ENCODE data around the gene EIF4G1. TPM values are rescaled to one million over a fixed set of nuclear protein-coding genes. Genes with fewer than 3 reads are reported as not detected.

Gene EIF4G1
- total and polyA plus RNA-seq, 10 of the 15 experiments (the other 5 are each of a cell fraction or from before 2014, with no cell fraction given) = 5.7 to 462 (median 237) TPM

- SMC1A ChIA-PET (ENCODE audit: uncharacterized antibody, unreplicated experiment) = no interaction called here
- no peak overlapping the region for H3K9ac ChIP-seq (ENCODE audit: control insufficient read depth, insufficient read depth, low read length)
- H3K36me3 ChIP-seq (ENCODE audit: control insufficient read depth in 2 of 2, insufficient read depth in 2 of 2, low read length in 1 of 2) = no peaks in the 10 kb centered on the region
- H2AFZ ChIP-seq (ENCODE audit: control insufficient read depth, low read depth, low read length) = no peak overlapping the region
- no peak for DNase-seq (ENCODE audit: low read depth, low spot score)
- no peak overlapping the region for H3K4me3 ChIP-seq
- BruUV-seq (replicated peaks) = no TSS peak
- in situ Hi-C loops (cut with MboI) = no loop called here
- no peak for FAIRE-seq
- H4K20me1 ChIP-seq (ENCODE audit: control insufficient read depth, insufficient read depth) = no peaks in the 10 kb centered on the region
- H3K4me2 ChIP-seq (ENCODE audit: control insufficient read depth, insufficient read depth) = no peak overlapping the region
- H3K9me3 ChIP-seq (replicated peaks; ENCODE audit: control insufficient read depth, insufficient read depth, low read length) = no peaks in the 10 kb centered on the region
- H3K4me1 ChIP-seq (ENCODE audit: control insufficient read depth, insufficient read depth, low read length) = no peaks in the 10 kb centered on the region
- POLR2A ChIA-PET = no interaction called here
- intact Hi-C loops (cut with micrococcal nuclease; ENCODE audit: unreplicated experiment) = no loop called here
- H3K27me3 ChIP-seq (replicated peaks in 1 of 2; ENCODE audit: control insufficient read depth in 2 of 2, insufficient read depth in 2 of 2, low read length in 1 of 2) = peaks cover 17 to 18% of the 10 kb centered on the region in 2 experiments
- CTCF ChIA-PET = no interaction called here
- no peaks in the 10 kb centered on the region for H3K79me2 ChIP-seq (ENCODE audit: control insufficient read depth, insufficient read depth, low read length)
- H3K27ac ChIP-seq (ENCODE audit: control insufficient read depth, insufficient read depth) = no peak overlapping the region
- RAD21 ChIA-PET (ENCODE audit: unreplicated experiment) = no interaction called here
- ATAC-seq = 0 out of 3 replicates have a peak, but pooled peaks have one; percentile 25
- 11% methylated on average over 55 of the region's 55 CpGs for WGBS (ENCODE audit: insufficient coverage, insufficient replicate concordance, low lambda C conversion rate, missing lambda C conversion rate)
- TF ChIP-seq NFIC (IDR thresholded peaks at IDR 0.05; ENCODE audit: low read depth, low read length) (no peak), MTA2 (IDR thresholded peaks at IDR 0.05; ENCODE audit: low read depth) (no peak), E2F4 (IDR thresholded peaks at IDR 0.05; ENCODE audit: low read depth, low read length) (no peak), EZH2 (IDR thresholded peaks at IDR 0.05; ENCODE audit: borderline replicate concordance, control insufficient read depth, low read depth, low read length) (0 out of 2 replicates have a peak, but pooled peaks have one; percentile 3), LARP7 (IDR thresholded peaks at IDR 0.05) (no peak), ATF7 (IDR thresholded peaks at IDR 0.05; ENCODE audit: low read depth) (no peak)
These were observed 67.1 kb downstream of the EIF4G1 start for GRCh38 chr3:184381261-184382224.
